Chondrocyte (in vitro differentiated cells): Measurements from ENCODE around the gene NAA35. TPM values are rescaled to one million over a fixed set of nuclear protein-coding genes. Genes with fewer than 3 reads are reported as not detected.
A peak's percentile ranks its signal among the peaks of the same experiment; 100 is the strongest.

Source experiments
- DNase-seq: peaks from one replicate; pipeline ENCODE4 v3.0.0; 2021; ENCODE audit warnings: mixed read lengths, low spot score
- H3K27ac Mint-ChIP-seq: one replicate; pipeline ENCODE4 v1.8.0; 2021; ENCODE audit warnings: mild to moderate bottlenecking, moderate library complexity, mixed read lengths; ENCODE audit not compliant: unreplicated experiment
- H3K27me3 Mint-ChIP-seq: 2 replicates; pipeline ENCODE4 v1.8.0; 2021; ENCODE audit warnings: low read depth, mixed read lengths
- H3K36me3 Mint-ChIP-seq: 2 replicates; pipeline ENCODE4 v1.8.0; 2021; ENCODE audit warnings: low read depth, mixed read lengths
- H3K4me1 Mint-ChIP-seq: 2 replicates; pipeline ENCODE4 v1.8.0; 2021; ENCODE audit warnings: low read depth, mild to moderate bottlenecking, mixed read lengths
- H3K4me3 Mint-ChIP-seq: one replicate; pipeline ENCODE4 v1.8.0; 2021; ENCODE audit warnings: mild to moderate bottlenecking, moderate library complexity, mixed read lengths; ENCODE audit not compliant: unreplicated experiment
- H3K9me3 Mint-ChIP-seq: 2 replicates; pipeline ENCODE4 v1.8.0; 2021; ENCODE audit warnings: low read depth, mixed read lengths
- CTCF ChIP-seq: fragments of 200-600 bp; sonication (generic); IDR thresholded peaks from 2 replicates; pipeline ENCODE4 v1.5.0; 2021; ENCODE audit warnings: antibody characterized with exemption, mild to moderate bottlenecking, moderate library complexity
- total RNA-seq: library from RNA; stranded (reverse); gene quantifications from 3 replicates; pipeline ENCODE4 v1.2.1, GENCODE V29; 2021

The NAA35 gene
- total RNA-seq, 1 donor from 2014 or later: 20.7 TPM

DNA sequence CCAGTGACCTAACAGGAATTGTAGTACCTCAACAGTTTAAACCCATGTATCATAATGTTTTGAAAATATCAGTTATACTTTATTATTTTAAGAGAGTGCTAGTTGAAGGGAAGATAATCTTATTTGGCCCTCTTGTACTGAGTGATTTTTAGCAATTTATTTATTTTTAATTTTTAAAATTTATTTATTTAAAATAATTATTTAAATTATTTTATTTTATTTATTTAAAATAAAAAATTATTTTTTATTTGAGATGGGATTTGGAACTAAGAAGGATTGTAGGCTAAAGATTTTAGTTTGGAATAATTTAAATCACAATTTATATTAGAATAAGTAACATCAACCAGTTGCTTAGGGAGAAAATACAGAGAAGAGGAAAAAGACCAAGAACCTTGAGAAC lies 54.2 kb downstream of the NAA35 start:
- Mint-ChIP-seq H3K4me1 (no peaks in the 10 kb centered on the region), H3K27ac (no peak overlapping the region), H3K9me3 (no peaks in the 10 kb centered on the region), H3K36me3 (peaks cover 15% of the 10 kb centered on the region), H3K4me3 (no peak overlapping the region), H3K27me3 (no peaks in the 10 kb centered on the region)
- DNase-seq: no peak
- no peak for TF ChIP-seq CTCF

- no peak for DNase-seq
- Mint-ChIP-seq H3K36me3 (peaks cover 20% of the 10 kb centered on the region), H3K4me3 (no peak overlapping the region), H3K9me3 (peaks cover 4% of the 10 kb centered on the region), H3K27me3 (no peaks in the 10 kb centered on the region), H3K4me1 (no peaks in the 10 kb centered on the region), H3K27ac (no peak overlapping the region)
- no peak for TF ChIP-seq CTCF
These were observed 54.7 kb downstream of the NAA35 start for GRCh38 chr9:85995599-85995998.

DNA sequence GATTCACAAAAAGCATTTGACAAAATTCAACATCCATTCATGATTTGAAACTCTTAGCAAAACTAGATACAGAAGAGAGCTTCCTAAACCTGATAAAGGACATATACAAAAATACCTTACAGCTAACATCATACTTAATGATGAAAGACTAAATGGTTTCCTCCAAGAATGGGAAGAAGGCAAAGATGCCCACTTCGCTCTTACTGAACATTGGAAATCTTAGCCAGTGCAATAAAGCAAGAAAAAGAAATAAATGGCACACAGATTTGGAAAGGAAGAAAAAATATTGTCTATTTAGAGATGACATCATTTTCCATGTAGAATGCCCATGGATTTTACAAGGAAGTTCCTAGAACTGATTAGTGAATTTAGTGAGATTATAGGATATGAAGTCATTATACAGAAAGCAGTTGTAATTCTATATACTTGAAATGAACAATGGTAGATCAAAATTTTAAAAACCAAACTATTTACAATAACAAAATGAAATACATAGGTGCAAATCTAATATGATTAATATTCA lies 64.4 kb downstream of the NAA35 start:
- Mint-ChIP-seq H3K4me3 (no peak overlapping the region), H3K9me3 (peaks cover 27% of the 10 kb centered on the region), H3K27me3 (no peaks in the 10 kb centered on the region), H3K36me3 (peaks cover 47% of the 10 kb centered on the region), H3K4me1 (no peaks in the 10 kb centered on the region), H3K27ac (no peak overlapping the region)
- no peak for DNase-seq
- TF ChIP-seq CTCF: no peak

DNA sequence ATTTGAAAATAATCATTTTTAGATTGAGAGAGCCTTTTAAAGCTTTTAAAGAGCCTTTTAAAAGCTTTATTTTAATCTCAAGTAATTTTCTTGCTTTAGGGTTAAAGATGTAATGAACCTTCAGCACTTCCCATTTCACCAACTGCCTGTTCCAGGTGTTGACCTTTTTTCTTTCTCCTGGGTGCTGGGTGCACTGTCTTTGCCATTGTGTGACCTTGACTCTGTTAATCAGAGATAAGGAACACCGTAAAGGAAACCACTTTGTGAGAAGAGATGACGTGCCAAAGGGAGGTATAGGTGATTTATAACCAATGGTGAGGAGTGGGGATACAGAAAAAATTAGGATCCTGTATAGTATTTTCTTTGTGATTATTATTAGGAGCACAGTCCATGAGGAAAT lies 68.2 kb downstream of the NAA35 start:
- no peaks in the 10 kb centered on the region for H3K27me3 Mint-ChIP-seq
- no peaks in the 10 kb centered on the region for H3K4me1 Mint-ChIP-seq
- H3K9me3 Mint-ChIP-seq: peaks cover 8% of the 10 kb centered on the region
- peaks cover 32% of the 10 kb centered on the region for H3K36me3 Mint-ChIP-seq
- H3K4me3 Mint-ChIP-seq: no peak overlapping the region
- no peak for DNase-seq
- H3K27ac Mint-ChIP-seq: no peak overlapping the region
- no peak for TF ChIP-seq CTCF

DNA sequence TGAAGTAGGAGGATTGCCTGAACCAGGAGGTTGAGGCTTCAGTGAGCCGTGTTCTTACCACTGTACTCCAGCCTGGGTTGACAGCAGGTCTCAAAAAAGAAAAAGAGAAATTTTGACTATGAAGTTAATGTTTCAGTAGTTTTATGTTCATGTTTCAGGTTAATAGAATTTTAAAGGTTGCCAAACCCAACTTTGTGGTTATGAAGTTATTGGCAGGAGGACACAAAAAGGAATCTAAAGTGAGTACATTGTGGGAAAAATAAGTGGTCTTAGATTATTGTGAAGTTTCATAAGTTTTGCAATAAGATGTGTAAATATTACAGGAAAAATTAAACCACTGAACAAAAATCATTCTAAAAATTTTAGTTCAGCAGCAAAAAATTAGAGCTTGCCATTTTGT lies 79.8 kb downstream of the NAA35 start:
- Mint-ChIP-seq H3K9me3 (no peaks in the 10 kb centered on the region), H3K27ac (peak overlapping the region; percentile 34), H3K4me3 (no peak overlapping the region), H3K4me1 (peaks cover 20% of the 10 kb centered on the region), H3K27me3 (no peaks in the 10 kb centered on the region), H3K36me3 (peaks cover 35% of the 10 kb centered on the region)
- DNase-seq: no peak
- TF ChIP-seq CTCF: no peak
